K562 (cell line): Measurements from ENCODE around the gene CCM2. TPM values are rescaled to one million over a fixed set of nuclear protein-coding genes. Genes with fewer than 3 reads are reported as not detected.

Source experiments
- ELK1 ChIP-seq: sonication (generic); formaldehyde crosslinking; IDR thresholded peaks from 2 replicates; pipeline ENCODE4 v1.8.1; 2022; ENCODE audit warnings: missing genetic modification reagents
- PHF8 ChIP-seq: fragments of 200-600 bp; sonication (generic); IDR thresholded peaks from 2 replicates; pipeline ENCODE4 v1.6.1; 2012; ENCODE audit warnings: mixed run types, mild to moderate bottlenecking, inconsistent platforms, low read length, moderate library complexity, borderline replicate concordance
- RERE ChIP-seq: sonication (generic); formaldehyde crosslinking; IDR thresholded peaks from 2 replicates; pipeline ENCODE4 v1.8.0; 2023; ENCODE audit warnings: missing genetic modification reagents, mild to moderate bottlenecking, borderline replicate concordance
- RREB1 ChIP-seq: fragments of 250-450 bp; sonication (Bioruptor Pico); IDR thresholded peaks from 2 replicates; pipeline ENCODE4 v1.4.0; 2020
- SNIP1 ChIP-seq: fragments of 450-650 bp; IDR thresholded peaks from 2 replicates; pipeline ENCODE4 v1.7.1; 2017; ENCODE audit warnings: low read depth, mild to moderate bottlenecking
- SP2 ChIP-seq: IDR thresholded peaks from 2 replicates; pipeline ENCODE4 v1.6.1; 2011; ENCODE audit warnings: mild to moderate bottlenecking, low read depth, low read length, moderate library complexity; ENCODE audit not compliant: poor library complexity, severe bottlenecking; ENCODE audit errors: extremely low read depth
- SRF ChIP-seq, 2 experiments: fragments of 250-450, 450-650 bp in 1 of 2; sonication (Bioruptor Pico) in 1 of 2; sonication (generic) in 1 of 2; formaldehyde crosslinking; IDR thresholded peaks; 2 replicates each; pipeline versions ENCODE4 v1.5.0 to v1.5.1; 2020 to 2022; ENCODE audit warnings: mild to moderate bottlenecking in 1 of 2, missing genetic modification reagents in 1 of 2
- SRSF9 ChIP-seq: fragments of 200-400 bp; formaldehyde crosslinking; IDR thresholded peaks from 2 replicates; pipeline ENCODE4 v1.6.1; 2017; ENCODE audit warnings: low read depth, low read length, borderline replicate concordance
- TSC22D4 ChIP-seq: fragments of 450-650 bp; IDR thresholded peaks from 2 replicates; pipeline ENCODE4 v1.6.1; 2016; ENCODE audit warnings: missing genetic modification characterization, missing biosample characterization, control low read depth
- U2AF2 ChIP-seq: fragments of 200-400 bp; formaldehyde crosslinking; optimal IDR thresholded peaks from 2 replicates; pipeline ENCODE3; 2017; ENCODE audit warnings: low read depth, mild to moderate bottlenecking, low read length
- YBX1 ChIP-seq: fragments of 450-650 bp; IDR thresholded peaks from 2 replicates; pipeline ENCODE4 v1.7.1; 2016; ENCODE audit warnings: mild to moderate bottlenecking
- ZBTB34 ChIP-seq: fragments of 250-450 bp; sonication (Bioruptor Pico); IDR thresholded peaks from 2 replicates; pipeline ENCODE4 v1.8.0; 2021; ENCODE audit warnings: mild to moderate bottlenecking, moderate library complexity
- ZFP36 ChIP-seq: fragments of 150-350 bp; IDR thresholded peaks from 2 replicates; pipeline ENCODE4 v1.6.1; 2018; ENCODE audit warnings: low read length, low read depth; ENCODE audit not compliant: partially characterized antibody
- ZNF76 ChIP-seq: fragments of 250-450 bp; sonication (Bioruptor Pico); IDR thresholded peaks from 2 replicates; pipeline ENCODE4 v1.4.0; 2020; ENCODE audit warnings: mild to moderate bottlenecking, moderate library complexity, borderline replicate concordance
- polyA plus RNA-seq, 8 experiments: library from polyadenylated mRNA; depleted of rRNA in 4 of 8; stranded (reverse) in 5 of 8; unstranded in 3 of 8; fragments of >200 nt; fragmentation: Nextera tagmentation in 2 of 8; fragmentation: Illumina TruSeq in 1 of 8; extraction: Ambion mirVana in 2 of 8; extraction: Trizol in 1 of 8; gene quantifications; 2 replicates each; pipeline versions ENCODE4 v1.2.1 to v1.2.3, GENCODE V29; 2011 to 2014; ENCODE audit warnings: inconsistent platforms in 1 of 8, missing spikeins in 1 of 8
- total RNA-seq, 7 experiments: library from RNA; depleted of rRNA in 6 of 7; stranded (reverse); fragments of >200 nt in 6 of 7; fragmentation: Illumina TruSeq in 2 of 7; extraction: Trizol in 2 of 7; gene quantifications; 2 replicates each; pipeline versions ENCODE4 v1.2.1 to v1.2.3, GENCODE V29; 2011 to 2021; ENCODE audit warnings: low replicate concordance in 1 of 7

CCM2 gene
- total and polyA plus RNA-seq, 9 of the 15 experiments (the other 6 are each of a cell fraction or from before 2014, with no cell fraction given) = 0.41 to 38.6 (median 25.9) TPM

GRCh38 chr7:45001138-45001694 lies 1.2 kb downstream of the CCM2 start (continued):
- no peak for TF ChIP-seq RREB1 (CRISPR knock-in tag)
- TF ChIP-seq U2AF2 = no peak
- no peak for TF ChIP-seq YBX1
- no peak for TF ChIP-seq PHF8
- TF ChIP-seq ZNF76 (CRISPR knock-in tag) = no peak
- TF ChIP-seq RERE (CRISPR knock-in tag) = no peak
- TF ChIP-seq TSC22D4 (tag) = no peak
- no peak for TF ChIP-seq ELK1 (CRISPR knock-in tag)
- TF ChIP-seq SRSF9 = no peak
- TF ChIP-seq ZBTB34 (CRISPR knock-in tag) = no peak
- TF ChIP-seq SRF (CRISPR knock-in tag; IDR thresholded peaks at IDR 0.05) = no peak
- no peak for TF ChIP-seq ZFP36
- TF ChIP-seq SNIP1 = no peak
- TF ChIP-seq SP2 = no peak
